WTC11 (cell line): Measurements from ENCODE around the gene IGFBP1. TPM values are rescaled to one million over a fixed set of nuclear protein-coding genes. Genes with fewer than 3 reads are reported as not detected.

Experiments used
- ATAC-seq: fragments of 200-7000 bp; cut with Tn5 transposase; 2 replicates; pipeline ENCODE4 v1.10.0; 2021; ENCODE audit warnings: mild to moderate bottlenecking, moderate library complexity
- CTCF ChIA-PET: fragments of 300-600 bp; sonication (Branson Sonifier 250); formaldehyde crosslinking; loops from one replicate; lab custom pipeline; 2021; ENCODE audit warnings: antibody characterized with exemption; lab: Charles Lee
- POLR2A ChIA-PET: fragments of 350-600 bp; sonication (Branson Sonifier 250); formaldehyde crosslinking; loops from one replicate; lab custom pipeline; 2021; ENCODE audit warnings: antibody characterized with exemption; lab: Charles Lee
- DNase-seq: peaks from one replicate; pipeline ENCODE4 v3.0.0; 2021; ENCODE audit warnings: low spot score
- H3K27ac Mint-ChIP-seq: 2 replicates; pipeline ENCODE4 v1.8.0; 2021; ENCODE audit warnings: mixed read lengths
- H3K27me3 Mint-ChIP-seq: 2 replicates; pipeline ENCODE4 v1.8.0; 2021; ENCODE audit warnings: low read depth, mild to moderate bottlenecking, moderate library complexity, mixed read lengths
- H3K36me3 Mint-ChIP-seq: 2 replicates; pipeline ENCODE4 v1.8.0; 2021; ENCODE audit warnings: mixed read lengths
- H3K4me1 Mint-ChIP-seq: 2 replicates; pipeline ENCODE4 v1.8.0; 2022; ENCODE audit warnings: mixed read lengths
- H3K4me3 Mint-ChIP-seq: 2 replicates; pipeline ENCODE4 v1.8.0; 2021; ENCODE audit warnings: mild to moderate bottlenecking, moderate library complexity, mixed read lengths
- H3K9me3 Mint-ChIP-seq: 2 replicates; pipeline ENCODE4 v1.8.0; 2021; ENCODE audit warnings: mixed read lengths
- CBFB ChIP-seq: sonication (generic); formaldehyde crosslinking; IDR thresholded peaks from 2 replicates; pipeline ENCODE4 v1.8.1; 2022; ENCODE audit warnings: mild to moderate bottlenecking, low read depth, missing genetic modification reagents
- ELF4 ChIP-seq: sonication (generic); formaldehyde crosslinking; IDR thresholded peaks from 2 replicates; pipeline ENCODE4 v1.8.1; 2022; ENCODE audit warnings: low read depth, mild to moderate bottlenecking, moderate library complexity, missing genetic modification reagents
- EMX1 ChIP-seq: fragments of 250-450 bp; sonication (Bioruptor Pico); IDR thresholded peaks from 2 replicates; pipeline ENCODE4 v1.8.0; 2021; ENCODE audit warnings: mild to moderate bottlenecking
- ESRRA ChIP-seq: sonication (generic); formaldehyde crosslinking; IDR thresholded peaks from 2 replicates; pipeline ENCODE4 v1.8.1; 2022; ENCODE audit warnings: mild to moderate bottlenecking, missing genetic modification reagents, borderline replicate concordance
- GRHL2 ChIP-seq: fragments of 250-450 bp; sonication (Bioruptor Pico); IDR thresholded peaks from 2 replicates; pipeline ENCODE4 v1.8.0; 2022; ENCODE audit warnings: mild to moderate bottlenecking, moderate library complexity; ENCODE audit not compliant: insufficient replicate concordance, severe bottlenecking
- JAZF1 ChIP-seq: fragments of 250-450 bp; sonication (Bioruptor Pico); IDR thresholded peaks from 2 replicates; pipeline ENCODE4 v1.9.0; 2021; ENCODE audit warnings: moderate library complexity, mild to moderate bottlenecking, inconsistent platforms
- MXD4 ChIP-seq: fragments of 250-450 bp; sonication (Bioruptor Pico); IDR thresholded peaks from 2 replicates; pipeline ENCODE4 v1.8.0; 2021; ENCODE audit warnings: mild to moderate bottlenecking, moderate library complexity, borderline replicate concordance
- MYBL2 ChIP-seq: sonication (generic); formaldehyde crosslinking; IDR thresholded peaks from 2 replicates; pipeline ENCODE4 v1.8.1; 2023; ENCODE audit warnings: mild to moderate bottlenecking, moderate library complexity, missing genetic modification reagents
- NFYB ChIP-seq: sonication (generic); formaldehyde crosslinking; conservative IDR thresholded peaks from 2 replicates; pipeline ENCODE4 v1.8.0; 2022; ENCODE audit warnings: low read depth, missing genetic modification reagents
- NR3C1 ChIP-seq: sonication (generic); formaldehyde crosslinking; conservative IDR thresholded peaks from 2 replicates; pipeline ENCODE4 v1.8.1; 2023; ENCODE audit warnings: low read depth, mild to moderate bottlenecking, missing genetic modification reagents
- SOX15 ChIP-seq: fragments of 250-450 bp; sonication (Bioruptor Pico); IDR thresholded peaks from 2 replicates; pipeline ENCODE4 v1.9.0; 2021; ENCODE audit warnings: mild to moderate bottlenecking
- TEAD4 ChIP-seq: sonication (generic); formaldehyde crosslinking; IDR thresholded peaks from 2 replicates; pipeline ENCODE4 v1.8.0; 2022; ENCODE audit warnings: mild to moderate bottlenecking, missing genetic modification reagents
- ZBTB21 ChIP-seq: sonication (generic); formaldehyde crosslinking; IDR thresholded peaks from 2 replicates; pipeline ENCODE4 v1.8.1; 2023; ENCODE audit warnings: mild to moderate bottlenecking, missing genetic modification reagents, borderline replicate concordance
- total RNA-seq: library from RNA; stranded (reverse); gene quantifications from 3 replicates; pipeline ENCODE4 v1.2.3, GENCODE V29; 2021
- TF ChIP-seq, protein P1 (sequence below): sonication (generic); formaldehyde crosslinking; IDR thresholded peaks from 2 replicates; pipeline ENCODE4 v1.8.0; 2023; ENCODE audit warnings: missing genetic modification reagents
- TF ChIP-seq, protein P2 (sequence below): fragments of 250-450 bp; sonication (Bioruptor Pico); conservative IDR thresholded peaks from 2 replicates; pipeline ENCODE4 v1.9.0; 2021; ENCODE audit warnings: mild to moderate bottlenecking
- TF ChIP-seq, protein P3 (sequence below): sonication (generic); formaldehyde crosslinking; IDR thresholded peaks from 2 replicates; pipeline ENCODE4 v1.8.0; 2023; ENCODE audit warnings: mild to moderate bottlenecking, missing genetic modification reagents
- TF ChIP-seq, protein P4 (sequence below): sonication (generic); formaldehyde crosslinking; IDR thresholded peaks from 2 replicates; pipeline ENCODE4 v1.8.1; 2023; ENCODE audit warnings: mild to moderate bottlenecking, moderate library complexity, missing genetic modification reagents
- TF ChIP-seq, protein P5 (sequence below): fragments of 200-600 bp; IDR thresholded peaks from 2 replicates; pipeline ENCODE4 v1.8.0; 2022; ENCODE audit warnings: antibody characterized with exemption
- TF ChIP-seq, protein P6 (sequence below): sonication (generic); formaldehyde crosslinking; IDR thresholded peaks from 2 replicates; pipeline ENCODE4 v1.8.1; 2023; ENCODE audit warnings: mild to moderate bottlenecking, missing genetic modification reagents, moderate library complexity
- TF ChIP-seq, protein P7 (sequence below): fragments of 250-450 bp; sonication (Bioruptor Pico); IDR thresholded peaks from 2 replicates; pipeline ENCODE4 v2.1.2; 2022; ENCODE audit warnings: mild to moderate bottlenecking, moderate library complexity

IGFBP1 gene
- total RNA-seq, 1 experiment from 2014 or later: 0.37 TPM

DNA sequence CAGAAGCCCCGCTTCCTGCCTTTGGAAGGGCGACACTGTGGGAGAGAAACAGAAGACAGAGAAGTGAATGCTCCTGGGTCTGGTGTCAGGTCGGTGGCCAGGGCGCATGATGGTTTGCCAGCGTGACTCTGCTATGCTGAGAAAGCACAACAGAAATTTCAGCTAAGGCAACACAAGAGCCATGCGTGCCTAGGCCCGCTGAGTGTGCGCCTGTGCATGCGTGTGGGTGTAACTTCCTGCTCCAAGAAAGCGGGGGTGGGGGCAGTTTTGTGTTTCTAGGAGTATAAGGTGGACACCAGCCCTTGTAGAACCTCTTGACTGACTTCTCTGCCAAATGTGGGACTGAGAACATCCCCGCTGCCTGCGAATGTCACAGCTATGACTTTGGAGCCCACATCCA is 26.6 kb downstream of the IGFBP1 start:
- H3K36me3 Mint-ChIP-seq: no peaks in the 10 kb centered on the region
- no peak overlapping the region for H3K27ac Mint-ChIP-seq
- ATAC-seq (no peak), DNase-seq (no peak)
- ChIA-PET CTCF (interaction anchor here (0.5 to 1.5 kb wide), 2 partner anchors 8 to 371 kb away, joined by 3 to 7 read pairs; no protein-coding TSS in a partner anchor), POLR2A (no interaction called here)
- TF ChIP-seq, protein P1, sequence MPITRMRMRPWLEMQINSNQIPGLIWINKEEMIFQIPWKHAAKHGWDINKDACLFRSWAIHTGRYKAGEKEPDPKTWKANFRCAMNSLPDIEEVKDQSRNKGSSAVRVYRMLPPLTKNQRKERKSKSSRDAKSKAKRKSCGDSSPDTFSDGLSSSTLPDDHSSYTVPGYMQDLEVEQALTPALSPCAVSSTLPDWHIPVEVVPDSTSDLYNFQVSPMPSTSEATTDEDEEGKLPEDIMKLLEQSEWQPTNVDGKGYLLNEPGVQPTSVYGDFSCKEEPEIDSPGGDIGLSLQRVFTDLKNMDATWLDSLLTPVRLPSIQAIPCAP (CRISPR knock-in tag): no peak
- TF ChIP-seq, protein P2, sequence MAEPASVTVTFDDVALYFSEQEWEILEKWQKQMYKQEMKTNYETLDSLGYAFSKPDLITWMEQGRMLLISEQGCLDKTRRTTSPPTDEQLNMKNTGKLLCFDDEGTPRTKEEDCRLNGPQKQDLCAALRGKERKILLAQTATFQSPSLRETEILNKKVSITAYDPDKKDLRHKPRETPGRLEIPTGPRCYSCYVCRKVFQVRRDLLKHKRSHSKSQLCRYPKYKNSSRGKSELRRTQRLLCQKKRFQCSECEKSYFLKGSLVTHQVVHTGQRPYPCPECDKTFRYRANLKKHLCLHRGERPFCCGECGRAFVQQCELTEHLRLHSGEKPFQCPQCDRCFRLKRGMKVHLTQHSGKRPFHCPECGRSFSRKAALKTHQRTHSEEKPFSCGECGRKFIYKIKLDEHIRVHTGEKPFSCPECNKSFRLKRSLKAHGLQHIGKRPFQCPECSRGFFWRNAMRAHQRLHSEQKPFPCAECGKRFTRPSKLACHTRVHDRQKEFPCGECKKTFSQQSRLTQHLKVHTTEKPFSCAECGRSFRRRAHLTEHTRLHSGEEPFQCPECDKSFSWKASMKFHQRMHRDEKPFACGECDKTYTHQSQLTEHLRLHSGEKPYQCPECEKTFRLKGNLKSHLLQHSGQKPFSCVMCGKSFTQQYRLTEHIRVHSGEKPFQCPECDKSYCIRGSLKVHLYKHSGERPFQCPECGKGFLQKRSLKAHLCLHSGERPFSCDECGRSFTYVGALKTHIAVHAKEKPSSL (CRISPR knock-in tag): no peak
- TF ChIP-seq CBFB (CRISPR knock-in tag) (no peak), ZBTB21 (CRISPR knock-in tag) (no peak), NR3C1 (no peak), SOX15 (no peak), EMX1 (CRISPR knock-in tag) (no peak), ESRRA (CRISPR knock-in tag) (no peak), GRHL2 (CRISPR knock-in tag) (no peak), JAZF1 (CRISPR knock-in tag) (no peak), NFYB (CRISPR knock-in tag) (no peak), ELF4 (CRISPR knock-in tag) (no peak), MYBL2 (no peak), TEAD4 (CRISPR knock-in tag) (no peak), MXD4 (CRISPR knock-in tag) (no peak)
- TF ChIP-seq, protein P3, sequence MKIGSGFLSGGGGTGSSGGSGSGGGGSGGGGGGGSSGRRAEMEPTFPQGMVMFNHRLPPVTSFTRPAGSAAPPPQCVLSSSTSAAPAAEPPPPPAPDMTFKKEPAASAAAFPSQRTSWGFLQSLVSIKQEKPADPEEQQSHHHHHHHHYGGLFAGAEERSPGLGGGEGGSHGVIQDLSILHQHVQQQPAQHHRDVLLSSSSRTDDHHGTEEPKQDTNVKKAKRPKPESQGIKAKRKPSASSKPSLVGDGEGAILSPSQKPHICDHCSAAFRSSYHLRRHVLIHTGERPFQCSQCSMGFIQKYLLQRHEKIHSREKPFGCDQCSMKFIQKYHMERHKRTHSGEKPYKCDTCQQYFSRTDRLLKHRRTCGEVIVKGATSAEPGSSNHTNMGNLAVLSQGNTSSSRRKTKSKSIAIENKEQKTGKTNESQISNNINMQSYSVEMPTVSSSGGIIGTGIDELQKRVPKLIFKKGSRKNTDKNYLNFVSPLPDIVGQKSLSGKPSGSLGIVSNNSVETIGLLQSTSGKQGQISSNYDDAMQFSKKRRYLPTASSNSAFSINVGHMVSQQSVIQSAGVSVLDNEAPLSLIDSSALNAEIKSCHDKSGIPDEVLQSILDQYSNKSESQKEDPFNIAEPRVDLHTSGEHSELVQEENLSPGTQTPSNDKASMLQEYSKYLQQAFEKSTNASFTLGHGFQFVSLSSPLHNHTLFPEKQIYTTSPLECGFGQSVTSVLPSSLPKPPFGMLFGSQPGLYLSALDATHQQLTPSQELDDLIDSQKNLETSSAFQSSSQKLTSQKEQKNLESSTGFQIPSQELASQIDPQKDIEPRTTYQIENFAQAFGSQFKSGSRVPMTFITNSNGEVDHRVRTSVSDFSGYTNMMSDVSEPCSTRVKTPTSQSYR (CRISPR knock-in tag): no peak
- TF ChIP-seq, protein P4, sequence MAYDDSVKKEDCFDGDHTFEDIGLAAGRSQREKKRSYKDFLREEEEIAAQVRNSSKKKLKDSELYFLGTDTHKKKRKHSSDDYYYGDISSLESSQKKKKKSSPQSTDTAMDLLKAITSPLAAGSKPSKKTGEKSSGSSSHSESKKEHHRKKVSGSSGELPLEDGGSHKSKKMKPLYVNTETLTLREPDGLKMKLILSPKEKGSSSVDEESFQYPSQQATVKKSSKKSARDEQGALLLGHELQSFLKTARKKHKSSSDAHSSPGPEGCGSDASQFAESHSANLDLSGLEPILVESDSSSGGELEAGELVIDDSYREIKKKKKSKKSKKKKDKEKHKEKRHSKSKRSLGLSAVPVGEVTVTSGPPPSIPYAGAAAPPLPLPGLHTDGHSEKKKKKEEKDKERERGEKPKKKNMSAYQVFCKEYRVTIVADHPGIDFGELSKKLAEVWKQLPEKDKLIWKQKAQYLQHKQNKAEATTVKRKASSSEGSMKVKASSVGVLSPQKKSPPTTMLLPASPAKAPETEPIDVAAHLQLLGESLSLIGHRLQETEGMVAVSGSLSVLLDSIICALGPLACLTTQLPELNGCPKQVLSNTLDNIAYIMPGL (CRISPR knock-in tag): no peak
- TF ChIP-seq, protein P5, sequence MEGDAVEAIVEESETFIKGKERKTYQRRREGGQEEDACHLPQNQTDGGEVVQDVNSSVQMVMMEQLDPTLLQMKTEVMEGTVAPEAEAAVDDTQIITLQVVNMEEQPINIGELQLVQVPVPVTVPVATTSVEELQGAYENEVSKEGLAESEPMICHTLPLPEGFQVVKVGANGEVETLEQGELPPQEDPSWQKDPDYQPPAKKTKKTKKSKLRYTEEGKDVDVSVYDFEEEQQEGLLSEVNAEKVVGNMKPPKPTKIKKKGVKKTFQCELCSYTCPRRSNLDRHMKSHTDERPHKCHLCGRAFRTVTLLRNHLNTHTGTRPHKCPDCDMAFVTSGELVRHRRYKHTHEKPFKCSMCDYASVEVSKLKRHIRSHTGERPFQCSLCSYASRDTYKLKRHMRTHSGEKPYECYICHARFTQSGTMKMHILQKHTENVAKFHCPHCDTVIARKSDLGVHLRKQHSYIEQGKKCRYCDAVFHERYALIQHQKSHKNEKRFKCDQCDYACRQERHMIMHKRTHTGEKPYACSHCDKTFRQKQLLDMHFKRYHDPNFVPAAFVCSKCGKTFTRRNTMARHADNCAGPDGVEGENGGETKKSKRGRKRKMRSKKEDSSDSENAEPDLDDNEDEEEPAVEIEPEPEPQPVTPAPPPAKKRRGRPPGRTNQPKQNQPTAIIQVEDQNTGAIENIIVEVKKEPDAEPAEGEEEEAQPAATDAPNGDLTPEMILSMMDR: no peak
- TF ChIP-seq, protein P6, sequence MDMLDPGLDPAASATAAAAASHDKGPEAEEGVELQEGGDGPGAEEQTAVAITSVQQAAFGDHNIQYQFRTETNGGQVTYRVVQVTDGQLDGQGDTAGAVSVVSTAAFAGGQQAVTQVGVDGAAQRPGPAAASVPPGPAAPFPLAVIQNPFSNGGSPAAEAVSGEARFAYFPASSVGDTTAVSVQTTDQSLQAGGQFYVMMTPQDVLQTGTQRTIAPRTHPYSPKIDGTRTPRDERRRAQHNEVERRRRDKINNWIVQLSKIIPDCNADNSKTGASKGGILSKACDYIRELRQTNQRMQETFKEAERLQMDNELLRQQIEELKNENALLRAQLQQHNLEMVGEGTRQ (CRISPR knock-in tag): no peak
- TF ChIP-seq, protein P7, sequence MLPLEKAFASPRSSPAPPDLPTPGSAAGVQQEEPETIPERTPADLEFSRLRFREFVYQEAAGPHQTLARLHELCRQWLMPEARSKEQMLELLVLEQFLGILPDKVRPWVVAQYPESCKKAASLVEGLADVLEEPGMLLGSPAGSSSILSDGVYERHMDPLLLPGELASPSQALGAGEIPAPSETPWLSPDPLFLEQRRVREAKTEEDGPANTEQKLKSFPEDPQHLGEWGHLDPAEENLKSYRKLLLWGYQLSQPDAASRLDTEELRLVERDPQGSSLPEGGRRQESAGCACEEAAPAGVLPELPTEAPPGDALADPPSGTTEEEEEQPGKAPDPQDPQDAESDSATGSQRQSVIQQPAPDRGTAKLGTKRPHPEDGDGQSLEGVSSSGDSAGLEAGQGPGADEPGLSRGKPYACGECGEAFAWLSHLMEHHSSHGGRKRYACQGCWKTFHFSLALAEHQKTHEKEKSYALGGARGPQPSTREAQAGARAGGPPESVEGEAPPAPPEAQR (CRISPR knock-in tag): no peak
- H3K4me3 Mint-ChIP-seq: no peak overlapping the region
- H3K4me1 Mint-ChIP-seq: peaks cover 12% of the 10 kb centered on the region
- no peaks in the 10 kb centered on the region for H3K9me3 Mint-ChIP-seq
- peaks cover 26% of the 10 kb centered on the region for H3K27me3 Mint-ChIP-seq
